Smooth muscle cell of the umbilical artery (primary cell): ENCODE data around the gene THSD1. TPM values are rescaled to one million over a fixed set of nuclear protein-coding genes. Genes with fewer than 3 reads are reported as not detected.

Source experiments
- total RNA-seq: library from RNA; depleted of rRNA; stranded (reverse); fragments of >200 nt; gene quantifications from 2 replicates; pipeline ENCODE4 v1.2.3, GENCODE V29; 2014

The THSD1 gene
- total RNA-seq: 10.1 and 12.1 TPM in 2 replicates

GRCh38 chr13:52405767-52406494, at the start of gene THSD1:
Gene THSD1, minus strand, starts transcription at chr13:52406172. Its CDS starts 3,572 bp downstream, at chr13:52402600.

GRCh38 chr13:52454820-52455676, 49.1 kb upstream of the THSD1 start, which contains the start of gene CKAP2:
Gene CKAP2, plus strand, starts transcription at chr13:52455478. Its CDS starts 79 bp downstream, at chr13:52455557.

GRCh38 chr13:52450012-52450792, 44.2 kb upstream of the THSD1 start, which contains the start of gene VPS36:
Gene VPS36, minus strand, starts transcription at chr13:52450634. Its CDS starts 40 bp downstream, at chr13:52450594.

Other genes starting within 250 kb of the THSD1 start
- 8.0 and 13.1 TPM in 2 replicates for gene NEK3, start 246.6 kb downstream of the THSD1 start, total RNA-seq
- gene VPS36, start 44.5 kb upstream of the THSD1 start, total RNA-seq: 28.2 and 29.9 TPM in 2 replicates
- 10.4 and 31.7 TPM in 2 replicates for gene CKAP2, start 49.3 kb upstream of the THSD1 start, total RNA-seq
- gene HNRNPA1L2, start 236.3 kb upstream of the THSD1 start, total RNA-seq: 2.5 and 2.7 TPM in 2 replicates
- gene SUGT1, start 246.7 kb upstream of the THSD1 start, total RNA-seq: 46.0 and 63.5 TPM in 2 replicates